Neural cell (in vitro differentiated cells): ENCODE measurements around the gene GTF2E1. TPM values are rescaled to one million over a fixed set of nuclear protein-coding genes. Genes with fewer than 3 reads are reported as not detected.

Experiments
- H2AFZ ChIP-seq: fragments of 200-600, 300-800 bp; sonication (generic), shearing (Covaris generic); 2 replicates; pipeline ENCODE4 v1.6.0; 2014; ENCODE audit warnings: low read depth, mild to moderate bottlenecking, antibody characterized with exemption, low read length, moderate library complexity
- H3F3A ChIP-seq: fragments of 200-600 bp; shearing (Covaris generic); 2 replicates; pipeline ENCODE4 v1.6.1; 2016; ENCODE audit warnings: mild to moderate bottlenecking, moderate library complexity, mixed read lengths, antibody characterized with exemption, low read length; ENCODE audit not compliant: insufficient read depth, poor library complexity, severe bottlenecking
- H3K27ac ChIP-seq: fragments of 200-600, 300-800 bp; sonication (generic), shearing (Covaris generic); 2 replicates; pipeline ENCODE4 v1.5.1; 2014; ENCODE audit warnings: mild to moderate bottlenecking, low read length, moderate library complexity
- H3K27me3 ChIP-seq: fragments of 300-800, 200-600 bp; sonication (generic), shearing (Covaris generic); 2 replicates; pipeline ENCODE4 v1.6.0; 2014; ENCODE audit warnings: mild to moderate bottlenecking, low read depth, low read length, moderate library complexity; ENCODE audit not compliant: insufficient read depth
- H3K36me3 ChIP-seq: fragments of 300-800, 200-600 bp; sonication (generic), shearing (Covaris generic); 2 replicates; pipeline ENCODE4 v1.5.1; 2014; ENCODE audit warnings: mild to moderate bottlenecking, antibody characterized with exemption, low read length, moderate library complexity; ENCODE audit not compliant: insufficient read depth
- H3K4me2 ChIP-seq: fragments of 300-800, 200-600 bp; sonication (generic), shearing (Covaris generic); 2 replicates; pipeline ENCODE4 v1.6.0; 2014; ENCODE audit warnings: mild to moderate bottlenecking, low read length
- H3K4me3 ChIP-seq: fragments of 300-800, 200-600 bp; sonication (generic), shearing (Covaris generic); 2 replicates; pipeline ENCODE4 v1.5.1; 2014; ENCODE audit warnings: mild to moderate bottlenecking, low read length, moderate library complexity
- H3K79me2 ChIP-seq: fragments of 200-600 bp; shearing (Covaris generic); replicated peaks from 2 replicates; pipeline ENCODE4 v1.6.0; 2014; ENCODE audit warnings: mild to moderate bottlenecking, low read length, moderate library complexity; ENCODE audit not compliant: insufficient read depth
- H3K9ac ChIP-seq: fragments of 300-800, 200-600 bp; sonication (generic), shearing (Covaris generic); 2 replicates; pipeline ENCODE4 v1.6.1; 2016; ENCODE audit warnings: mild to moderate bottlenecking, low read length, mixed read lengths
- H3K9me2 ChIP-seq: fragments of 200-600 bp; shearing (Covaris generic); 2 replicates; pipeline ENCODE4 v1.6.1; 2016; ENCODE audit warnings: mild to moderate bottlenecking, low read length, mixed read lengths; ENCODE audit not compliant: insufficient read depth
- H3K9me3 ChIP-seq: fragments of 200-600, 300-800 bp; sonication (generic), shearing (Covaris generic); 2 replicates; pipeline ENCODE4 v1.6.1; 2016; ENCODE audit warnings: mild to moderate bottlenecking, mixed run types, low read length, moderate library complexity, mixed read lengths
- H4K20me1 ChIP-seq: fragments of 200-600 bp; shearing (Covaris generic); 2 replicates; pipeline ENCODE4 v1.6.1; 2016; ENCODE audit warnings: mild to moderate bottlenecking, mixed run types; ENCODE audit not compliant: insufficient read depth
- EP300 ChIP-seq: fragments of 450-650 bp; conservative IDR thresholded peaks from 2 replicates; pipeline ENCODE4 v1.6.1; 2014; ENCODE audit warnings: antibody characterized with exemption, mild to moderate bottlenecking, moderate library complexity; ENCODE audit not compliant: poor library complexity, severe bottlenecking
- EZH2 ChIP-seq: fragments of 200-600, 300-800 bp; shearing (Covaris generic), sonication (generic); IDR thresholded peaks from 2 replicates; pipeline ENCODE4 v1.6.1; 2014; ENCODE audit warnings: antibody characterized with exemption, low read length, borderline replicate concordance, mild to moderate bottlenecking; ENCODE audit not compliant: insufficient read depth, poor library complexity, severe bottlenecking
- MXI1 ChIP-seq: fragments of 450-650 bp; conservative IDR thresholded peaks from 2 replicates; pipeline ENCODE4 v1.6.1; 2014; ENCODE audit warnings: antibody characterized with exemption, mild to moderate bottlenecking; ENCODE audit not compliant: poor library complexity, severe bottlenecking
- POLR2AphosphoS5 ChIP-seq: IDR thresholded peaks from 2 replicates; pipeline ENCODE4 v1.6.1; 2012
- RAD21 ChIP-seq: fragments of 450-650 bp; conservative IDR thresholded peaks from 2 replicates; pipeline ENCODE4 v1.6.1; 2014; ENCODE audit warnings: antibody characterized with exemption, mild to moderate bottlenecking, moderate library complexity
- SMC3 ChIP-seq: fragments of 450-650 bp; conservative IDR thresholded peaks from 2 replicates; pipeline ENCODE4 v1.6.1; 2014; ENCODE audit warnings: antibody characterized with exemption, mild to moderate bottlenecking, moderate library complexity; ENCODE audit not compliant: poor library complexity
- TAF1 ChIP-seq: IDR thresholded peaks from 2 replicates; pipeline ENCODE4 v1.6.1; 2012; ENCODE audit warnings: low read depth
- polyA plus RNA-seq: library from polyadenylated mRNA; depleted of rRNA; stranded (reverse); fragments of >200 nt; gene quantifications from 2 replicates; pipeline ENCODE4 v1.2.3, GENCODE V29; 2014
- TF ChIP-seq, protein P1 (sequence below): IDR thresholded peaks from 2 replicates; pipeline ENCODE4 v1.6.1; 2012; ENCODE audit warnings: borderline replicate concordance
- TF ChIP-seq, protein P2 (sequence below): fragments of 450-650 bp; IDR thresholded peaks from 2 replicates; pipeline ENCODE4 v1.5.1; 2014; ENCODE audit warnings: antibody characterized with exemption, mild to moderate bottlenecking, moderate library complexity; ENCODE audit not compliant: poor library complexity, severe bottlenecking

Gene GTF2E1
- polyA plus RNA-seq, 1 donor from 2014 or later, result 25.1 TPM

DNA sequence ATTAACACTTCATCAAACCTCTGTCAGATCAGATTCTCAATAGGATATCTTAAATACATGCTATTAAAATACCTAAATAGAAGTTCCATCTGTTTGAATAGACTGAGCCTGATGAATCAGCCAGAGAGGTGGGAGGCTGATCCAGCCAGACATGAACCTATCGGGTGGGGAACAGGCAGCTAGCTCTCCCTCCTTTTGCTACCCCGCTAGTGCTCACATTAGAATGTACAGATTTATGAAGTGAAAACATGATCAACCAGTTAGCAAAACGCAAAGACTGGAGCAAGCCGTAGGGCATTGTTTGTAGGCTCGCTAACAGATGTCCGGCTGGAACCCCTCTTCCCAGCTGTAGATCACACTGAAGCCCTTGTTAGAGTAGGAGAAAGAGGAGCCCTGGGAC, 54.4 kb downstream of the GTF2E1 start:
- no peak overlapping the region for H3K27ac ChIP-seq
- no peak overlapping the region for H3K9ac ChIP-seq
- H3K79me2 ChIP-seq, result no peaks in the 10 kb centered on the region
- no peak for TF ChIP-seq POLR2AphosphoS5
- no peak for TF ChIP-seq RAD21
- TF ChIP-seq TAF1, result no peak
- TF ChIP-seq, protein P1, sequence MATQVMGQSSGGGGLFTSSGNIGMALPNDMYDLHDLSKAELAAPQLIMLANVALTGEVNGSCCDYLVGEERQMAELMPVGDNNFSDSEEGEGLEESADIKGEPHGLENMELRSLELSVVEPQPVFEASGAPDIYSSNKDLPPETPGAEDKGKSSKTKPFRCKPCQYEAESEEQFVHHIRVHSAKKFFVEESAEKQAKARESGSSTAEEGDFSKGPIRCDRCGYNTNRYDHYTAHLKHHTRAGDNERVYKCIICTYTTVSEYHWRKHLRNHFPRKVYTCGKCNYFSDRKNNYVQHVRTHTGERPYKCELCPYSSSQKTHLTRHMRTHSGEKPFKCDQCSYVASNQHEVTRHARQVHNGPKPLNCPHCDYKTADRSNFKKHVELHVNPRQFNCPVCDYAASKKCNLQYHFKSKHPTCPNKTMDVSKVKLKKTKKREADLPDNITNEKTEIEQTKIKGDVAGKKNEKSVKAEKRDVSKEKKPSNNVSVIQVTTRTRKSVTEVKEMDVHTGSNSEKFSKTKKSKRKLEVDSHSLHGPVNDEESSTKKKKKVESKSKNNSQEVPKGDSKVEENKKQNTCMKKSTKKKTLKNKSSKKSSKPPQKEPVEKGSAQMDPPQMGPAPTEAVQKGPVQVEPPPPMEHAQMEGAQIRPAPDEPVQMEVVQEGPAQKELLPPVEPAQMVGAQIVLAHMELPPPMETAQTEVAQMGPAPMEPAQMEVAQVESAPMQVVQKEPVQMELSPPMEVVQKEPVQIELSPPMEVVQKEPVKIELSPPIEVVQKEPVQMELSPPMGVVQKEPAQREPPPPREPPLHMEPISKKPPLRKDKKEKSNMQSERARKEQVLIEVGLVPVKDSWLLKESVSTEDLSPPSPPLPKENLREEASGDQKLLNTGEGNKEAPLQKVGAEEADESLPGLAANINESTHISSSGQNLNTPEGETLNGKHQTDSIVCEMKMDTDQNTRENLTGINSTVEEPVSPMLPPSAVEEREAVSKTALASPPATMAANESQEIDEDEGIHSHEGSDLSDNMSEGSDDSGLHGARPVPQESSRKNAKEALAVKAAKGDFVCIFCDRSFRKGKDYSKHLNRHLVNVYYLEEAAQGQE, result no peak
- no peak for TF ChIP-seq SMC3
- no peak for TF ChIP-seq EP300
- TF ChIP-seq MXI1, result no peak
- no peak for TF ChIP-seq EZH2
- TF ChIP-seq, protein P2, sequence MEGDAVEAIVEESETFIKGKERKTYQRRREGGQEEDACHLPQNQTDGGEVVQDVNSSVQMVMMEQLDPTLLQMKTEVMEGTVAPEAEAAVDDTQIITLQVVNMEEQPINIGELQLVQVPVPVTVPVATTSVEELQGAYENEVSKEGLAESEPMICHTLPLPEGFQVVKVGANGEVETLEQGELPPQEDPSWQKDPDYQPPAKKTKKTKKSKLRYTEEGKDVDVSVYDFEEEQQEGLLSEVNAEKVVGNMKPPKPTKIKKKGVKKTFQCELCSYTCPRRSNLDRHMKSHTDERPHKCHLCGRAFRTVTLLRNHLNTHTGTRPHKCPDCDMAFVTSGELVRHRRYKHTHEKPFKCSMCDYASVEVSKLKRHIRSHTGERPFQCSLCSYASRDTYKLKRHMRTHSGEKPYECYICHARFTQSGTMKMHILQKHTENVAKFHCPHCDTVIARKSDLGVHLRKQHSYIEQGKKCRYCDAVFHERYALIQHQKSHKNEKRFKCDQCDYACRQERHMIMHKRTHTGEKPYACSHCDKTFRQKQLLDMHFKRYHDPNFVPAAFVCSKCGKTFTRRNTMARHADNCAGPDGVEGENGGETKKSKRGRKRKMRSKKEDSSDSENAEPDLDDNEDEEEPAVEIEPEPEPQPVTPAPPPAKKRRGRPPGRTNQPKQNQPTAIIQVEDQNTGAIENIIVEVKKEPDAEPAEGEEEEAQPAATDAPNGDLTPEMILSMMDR, result no peak
- H3K4me3 ChIP-seq, result no peak overlapping the region
- no peaks in the 10 kb centered on the region for H4K20me1 ChIP-seq
- H3F3A ChIP-seq, result no peaks in the 10 kb centered on the region
- no peaks in the 10 kb centered on the region for H3K27me3 ChIP-seq
- no peaks in the 10 kb centered on the region for H3K36me3 ChIP-seq
- no peaks in the 10 kb centered on the region for H3K9me3 ChIP-seq
- no peak overlapping the region for H2AFZ ChIP-seq
- H3K9me2 ChIP-seq, result no peaks in the 10 kb centered on the region
- no peak overlapping the region for H3K4me2 ChIP-seq

DNA sequence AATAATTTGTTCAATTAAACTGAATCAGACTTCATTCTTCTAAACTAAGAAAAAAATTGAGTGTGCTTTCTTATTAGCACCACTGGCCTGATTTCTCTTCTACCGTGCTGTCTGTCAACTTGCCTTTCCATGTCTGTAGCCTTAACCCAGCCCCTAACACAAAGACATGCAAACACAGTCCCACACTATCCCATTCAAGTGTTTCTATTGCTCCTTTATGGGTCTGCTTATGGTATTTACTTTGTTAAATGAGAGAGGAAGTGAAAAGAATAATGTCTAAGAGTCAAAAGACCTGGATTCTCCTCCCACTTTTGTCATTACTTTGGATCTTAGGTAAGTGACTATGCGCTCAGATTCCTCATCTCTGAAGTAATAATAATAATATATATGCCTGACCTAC, 55.3 kb downstream of the GTF2E1 start:
- Histone ChIP-seq H3K9me3 (no peaks in the 10 kb centered on the region), H3K36me3 (no peaks in the 10 kb centered on the region), H3F3A (no peaks in the 10 kb centered on the region), H3K79me2 (no peaks in the 10 kb centered on the region), H3K9me2 (no peaks in the 10 kb centered on the region), H4K20me1 (no peaks in the 10 kb centered on the region), H3K4me3 (no peak overlapping the region), H3K27ac (no peak overlapping the region), H3K4me2 (no peak overlapping the region), H3K9ac (no peak overlapping the region), H2AFZ (no peak overlapping the region), H3K27me3 (no peaks in the 10 kb centered on the region)
- no peak for TF ChIP-seq SMC3
- TF ChIP-seq POLR2AphosphoS5, result no peak
- TF ChIP-seq TAF1, result no peak
- TF ChIP-seq, protein P2, result no peak
- no peak for TF ChIP-seq EZH2
- no peak for TF ChIP-seq MXI1
- no peak for TF ChIP-seq EP300
- no peak for TF ChIP-seq RAD21
- TF ChIP-seq, protein P1, result no peak
